Testis (tissue), 3 donors: ENCODE measurements around the gene HSD17B1. TPM values are rescaled to one million over a fixed set of nuclear protein-coding genes. Genes with fewer than 3 reads are reported as not detected.

Experiments used
- DNase-seq: peaks from one replicate; pipeline ENCODE4 v3.0.0-alpha.2; 2019
- H3K27ac ChIP-seq, 2 donors: fragments of 200-600 bp; sonication (generic); one replicate each; pipeline ENCODE4 v1.5.1; 2019
- H3K27me3 ChIP-seq: fragments of 200-600 bp; sonication (generic); one replicate; pipeline ENCODE4 v1.5.1; 2019
- H3K36me3 ChIP-seq: fragments of 200-600 bp; sonication (generic); one replicate; pipeline ENCODE4 v1.5.1; 2017; ENCODE audit warnings: low read depth; ENCODE audit errors: missing control alignments
- H3K4me1 ChIP-seq: fragments of 200-600 bp; sonication (generic); one replicate; pipeline ENCODE4 v1.5.1; 2019
- H3K4me3 ChIP-seq, 2 donors: fragments of 200-600 bp; sonication (generic); one replicate each; pipeline ENCODE4 v1.5.1; 2017 to 2019
- H3K9me3 ChIP-seq: fragments of 200-600 bp; sonication (generic); one replicate; pipeline ENCODE4 v1.5.1; 2017
- POLR2A ChIP-seq: fragments of 450-650 bp; IDR thresholded peaks from one replicate; pipeline ENCODE4 v1.6.1; 2017; ENCODE audit warnings: antibody characterized with exemption, mild to moderate bottlenecking, moderate library complexity
- WGBS, 2 donors: methylation state at CpG; one replicate each; pipeline ENCODE4 v1.1.5; 2018; 5-methylcytosine and 5-hydroxymethylcytosine counted together
- intact Hi-C: fragments of 100-400 bp; cut with DNase I; formaldehyde crosslinking; loops from one replicate; pipeline ENCODE4 v1.15.1; 2023; ENCODE audit warnings: low total_unique reads
- polyA plus RNA-seq: library from polyadenylated mRNA; stranded (reverse); fragments of 350-450 nt; fragmentation: Illumina TruSeq; extraction: RNeasy Lipid Tissue Mini Kit (QIAGEN cat#74804); gene quantifications from one replicate; pipeline ENCODE4 v1.2.3, GENCODE V29; 2014; ENCODE audit warnings: low read depth, low replicate concordance; ENCODE audit not compliant: insufficient read depth
- total RNA-seq, 2 donors: library from RNA; depleted of rRNA; stranded (reverse); fragments of >200 nt; gene quantifications; one replicate each; pipeline ENCODE4 v1.2.3, GENCODE V29; 2016
- TF ChIP-seq, protein P1 (sequence below), 3 experiments: fragments of 450-650 bp in 2 of 3; fragments of 200-600 bp in 1 of 3; sonication (generic) in 1 of 3; IDR thresholded peaks; one replicate each; pipeline ENCODE4 v1.5.1; 2016 to 2019; ENCODE audit warnings: antibody characterized with exemption in 3 of 3, mild to moderate bottlenecking in 2 of 3, moderate library complexity in 1 of 3

The HSD17B1 gene
- total and polyA plus RNA-seq, 3 donors from 2014 or later = 7.1 to 14.4 (median 13.8) TPM

DNA sequence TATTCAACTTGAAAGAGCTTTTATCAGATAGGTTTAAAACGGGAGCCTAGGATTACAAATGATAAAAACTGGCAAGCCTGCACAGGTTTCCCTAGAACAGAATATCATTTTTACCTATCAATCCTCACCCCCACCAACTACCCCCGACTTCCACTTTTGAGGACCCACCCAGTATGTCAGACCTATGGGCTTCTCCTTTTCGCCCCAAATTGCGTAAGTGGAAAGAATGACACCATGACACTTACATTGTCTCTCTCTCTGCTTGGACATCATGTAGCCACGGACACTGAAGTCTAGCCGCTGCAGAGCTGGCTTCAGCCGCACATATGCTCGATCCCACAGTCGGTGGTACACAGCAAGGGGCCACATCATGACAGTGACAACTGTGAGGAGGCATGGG lies 32.2 kb downstream of the HSD17B1 start:
- Histone ChIP-seq H3K4me1 (no peaks in the 10 kb centered on the region), H3K27me3 (no peaks in the 10 kb centered on the region), H3K4me3 (no peak overlapping the region), H3K36me3 (no peaks in the 10 kb centered on the region), H3K27ac (no peak overlapping the region), H3K9me3 (no peaks in the 10 kb centered on the region)
- WGBS, 2 donors = 75 to 77% methylated on average over 9 of the region's 9 CpGs
- TF ChIP-seq POLR2A = no peak
- TF ChIP-seq, protein P1, sequence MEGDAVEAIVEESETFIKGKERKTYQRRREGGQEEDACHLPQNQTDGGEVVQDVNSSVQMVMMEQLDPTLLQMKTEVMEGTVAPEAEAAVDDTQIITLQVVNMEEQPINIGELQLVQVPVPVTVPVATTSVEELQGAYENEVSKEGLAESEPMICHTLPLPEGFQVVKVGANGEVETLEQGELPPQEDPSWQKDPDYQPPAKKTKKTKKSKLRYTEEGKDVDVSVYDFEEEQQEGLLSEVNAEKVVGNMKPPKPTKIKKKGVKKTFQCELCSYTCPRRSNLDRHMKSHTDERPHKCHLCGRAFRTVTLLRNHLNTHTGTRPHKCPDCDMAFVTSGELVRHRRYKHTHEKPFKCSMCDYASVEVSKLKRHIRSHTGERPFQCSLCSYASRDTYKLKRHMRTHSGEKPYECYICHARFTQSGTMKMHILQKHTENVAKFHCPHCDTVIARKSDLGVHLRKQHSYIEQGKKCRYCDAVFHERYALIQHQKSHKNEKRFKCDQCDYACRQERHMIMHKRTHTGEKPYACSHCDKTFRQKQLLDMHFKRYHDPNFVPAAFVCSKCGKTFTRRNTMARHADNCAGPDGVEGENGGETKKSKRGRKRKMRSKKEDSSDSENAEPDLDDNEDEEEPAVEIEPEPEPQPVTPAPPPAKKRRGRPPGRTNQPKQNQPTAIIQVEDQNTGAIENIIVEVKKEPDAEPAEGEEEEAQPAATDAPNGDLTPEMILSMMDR (IDR thresholded peaks at IDR 0.05) = no peak
- intact Hi-C loops = no loop called here
- no peak for DNase-seq

DNA sequence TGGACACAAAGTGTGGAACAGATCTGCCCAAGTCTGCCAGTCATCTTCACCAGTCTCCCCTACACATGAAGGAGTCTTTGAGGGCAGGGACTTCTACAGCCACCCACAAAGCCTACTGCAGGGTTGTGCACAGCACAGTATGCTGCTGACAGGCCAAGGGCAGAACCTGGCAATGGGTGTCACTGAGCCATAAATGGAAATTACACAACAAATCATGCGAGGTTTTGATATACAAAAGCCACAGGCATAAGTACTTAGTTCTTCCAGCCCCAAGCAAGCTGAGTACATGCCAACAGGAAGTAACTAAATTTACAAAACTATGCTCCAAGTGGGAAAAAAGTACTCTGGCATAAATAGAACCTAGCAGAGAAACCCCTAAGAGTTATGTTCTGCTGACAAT lies 32.6 kb downstream of the HSD17B1 start:
- no peaks in the 10 kb centered on the region for H3K9me3 ChIP-seq
- 61 to 79% methylated on average over 1 of the region's 1 CpG for WGBS, 2 donors
- no peak for DNase-seq
- H3K4me1 ChIP-seq = no peaks in the 10 kb centered on the region
- H3K27me3 ChIP-seq = no peaks in the 10 kb centered on the region
- intact Hi-C loops = no loop called here
- TF ChIP-seq, protein P1 (IDR thresholded peaks at IDR 0.05) = no peak
- TF ChIP-seq POLR2A = no peak
- H3K36me3 ChIP-seq = no peaks in the 10 kb centered on the region
- no peak overlapping the region for H3K27ac ChIP-seq
- H3K4me3 ChIP-seq = no peak overlapping the region

DNA sequence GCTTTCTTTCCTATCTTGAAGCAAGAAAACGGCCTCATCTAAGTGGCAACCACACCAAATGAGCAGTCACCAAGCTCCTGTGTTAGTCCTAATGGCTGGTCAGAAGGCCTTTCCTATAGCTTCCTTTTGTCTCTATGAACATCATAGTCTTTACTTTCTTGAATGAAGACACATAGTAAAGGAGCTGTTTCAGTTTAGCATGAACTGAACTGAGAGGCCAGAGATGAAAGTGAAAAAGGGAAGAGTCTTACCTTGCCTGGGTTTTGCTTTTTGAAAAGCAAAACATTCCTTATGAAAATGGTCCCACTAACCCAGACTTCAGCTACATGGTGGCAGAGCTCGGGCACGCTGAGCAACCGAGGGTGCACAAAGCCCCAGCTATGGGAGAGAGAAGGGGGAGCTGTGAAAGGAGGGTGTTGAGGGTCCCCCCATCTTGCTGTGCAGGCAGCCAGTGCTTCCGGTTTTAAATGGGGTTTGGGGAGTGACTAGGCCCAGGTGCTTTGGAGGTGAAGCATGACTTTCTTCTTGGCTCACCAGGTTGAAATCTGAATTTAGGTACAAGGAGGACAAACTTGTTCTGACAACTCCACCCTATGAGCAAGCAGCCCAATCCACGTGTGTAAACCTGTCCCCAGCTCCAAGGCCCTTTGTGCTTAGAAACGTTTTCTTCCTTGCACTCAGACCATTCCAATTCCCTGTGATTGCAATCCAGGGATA lies 33.9 kb downstream of the HSD17B1 start:
- TF ChIP-seq POLR2A = no peak
- TF ChIP-seq, protein P1 (IDR thresholded peaks at IDR 0.05) = no peak
- Histone ChIP-seq H3K4me1 (no peaks in the 10 kb centered on the region), H3K9me3 (no peaks in the 10 kb centered on the region), H3K27me3 (no peaks in the 10 kb centered on the region), H3K27ac (no peak overlapping the region), H3K36me3 (no peaks in the 10 kb centered on the region), H3K4me3 (no peak overlapping the region)
- WGBS, 2 donors = 73 to 79% methylated on average over 7 of the region's 7 CpGs
- intact Hi-C loops = no loop called here
- no peak for DNase-seq

DNA sequence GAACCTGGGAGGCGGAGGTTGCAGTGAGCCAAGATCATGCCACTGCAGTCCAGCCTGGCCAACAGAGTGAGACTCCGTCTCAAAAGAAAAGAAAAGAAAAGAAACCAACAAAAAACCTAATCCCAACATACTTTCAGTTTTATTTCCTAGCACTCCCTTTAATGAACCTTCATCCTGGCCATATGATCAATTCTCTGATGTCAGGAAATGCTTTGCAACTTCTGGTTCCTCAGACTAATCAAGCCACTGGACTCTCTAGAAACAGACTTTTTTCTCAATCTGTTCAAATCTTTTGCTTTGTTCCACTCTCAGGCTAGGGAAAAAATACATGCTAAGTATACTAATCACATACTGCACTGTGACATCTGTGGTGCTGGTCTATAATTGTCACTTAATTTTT lies 38.2 kb downstream of the HSD17B1 start:
- H3K36me3 ChIP-seq = no peaks in the 10 kb centered on the region
- WGBS, 2 donors = 89 to 94% methylated on average over 2 of the region's 2 CpGs
- no peak for TF ChIP-seq POLR2A
- TF ChIP-seq, protein P1 (IDR thresholded peaks at IDR 0.05) = no peak
- no peak for DNase-seq
- no peak overlapping the region for H3K4me3 ChIP-seq
- no peaks in the 10 kb centered on the region for H3K4me1 ChIP-seq
- no peaks in the 10 kb centered on the region for H3K9me3 ChIP-seq
- no peaks in the 10 kb centered on the region for H3K27me3 ChIP-seq
- H3K27ac ChIP-seq = no peak overlapping the region
- intact Hi-C loops = no loop called here

DNA sequence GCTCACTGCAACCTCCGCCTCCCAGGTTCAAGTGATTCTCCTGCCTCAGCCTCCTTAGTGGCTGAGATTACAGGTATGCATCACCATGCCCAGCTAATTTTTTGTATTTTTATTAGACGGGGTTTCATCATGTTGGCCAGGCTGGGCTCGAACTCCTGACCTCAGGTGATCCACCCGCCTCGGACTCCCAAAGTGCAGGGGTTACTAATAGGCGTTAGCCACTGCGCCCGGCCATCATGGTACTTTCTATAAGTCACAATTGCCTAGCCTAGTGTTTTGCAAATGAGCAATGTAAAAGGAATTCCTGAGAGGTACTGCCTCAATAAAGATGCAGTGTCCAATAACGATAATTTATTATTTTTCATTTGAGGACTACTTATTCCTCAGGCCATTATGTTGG lies 38.7 kb downstream of the HSD17B1 start:
- Histone ChIP-seq H3K9me3 (no peaks in the 10 kb centered on the region), H3K27me3 (no peaks in the 10 kb centered on the region), H3K4me1 (no peaks in the 10 kb centered on the region), H3K36me3 (no peaks in the 10 kb centered on the region), H3K4me3 (no peak overlapping the region), H3K27ac (no peak overlapping the region)
- WGBS, 2 donors = 92 to 94% methylated on average over 9 of the region's 9 CpGs
- TF ChIP-seq, protein P1 (IDR thresholded peaks at IDR 0.05) = no peak
- no peak for TF ChIP-seq POLR2A
- no peak for DNase-seq
- intact Hi-C loops = no loop called here
